Activated naive CD8-positive, alpha-beta T cell treated with anti-CD3 and anti-CD28 coated beads, Interleukin-2, amount 50 U/mL, for 24 hours (primary cell): ENCODE data around the gene TNXB.
"Not testable (repeated sequence)": the region's sequence is repeated elsewhere in the genome, so short reads cannot be mapped to it uniquely, and the experiment has no call there.

Experiments used
- ATAC-seq: fragments of 150-1000 bp; cut with Tn5 transposase; one replicate; pipeline ENCODE4 v1.10.0; 2021
- DNase-seq: peaks from one replicate; pipeline ENCODE4 v3.0.0; 2021
- H3K27ac Mint-ChIP-seq: one replicate; pipeline ENCODE4 v1.8.0; 2021; ENCODE audit warnings: mild to moderate bottlenecking, mixed read lengths
- H3K27me3 Mint-ChIP-seq: one replicate; pipeline ENCODE4 v1.8.0; 2021; ENCODE audit warnings: mixed read lengths
- H3K36me3 Mint-ChIP-seq: one replicate; pipeline ENCODE4 v1.8.0; 2021; ENCODE audit warnings: low read depth, mixed read lengths
- H3K4me1 Mint-ChIP-seq: one replicate; pipeline ENCODE4 v1.8.0; 2021; ENCODE audit warnings: mixed read lengths
- H3K4me3 Mint-ChIP-seq: one replicate; pipeline ENCODE4 v1.8.0; 2021; ENCODE audit warnings: mild to moderate bottlenecking, moderate library complexity, mixed read lengths
- H3K9me3 Mint-ChIP-seq: one replicate; pipeline ENCODE4 v1.8.0; 2021; ENCODE audit warnings: mixed read lengths

TNXB gene

GRCh38 chr6:32008616-32009015 is 100.5 kb downstream of the TNXB start:
- H3K27ac Mint-ChIP-seq, H3K27me3 Mint-ChIP-seq, H3K36me3 Mint-ChIP-seq, H3K4me3 Mint-ChIP-seq, H3K9me3 Mint-ChIP-seq, H3K4me1 Mint-ChIP-seq, DNase-seq, ATAC-seq: not testable (repeated sequence)

GRCh38 chr6:32008037-32008436 is 101.1 kb downstream of the TNXB start:
- not testable (repeated sequence) for H3K27me3 Mint-ChIP-seq, H3K4me1 Mint-ChIP-seq, H3K27ac Mint-ChIP-seq, H3K36me3 Mint-ChIP-seq, H3K4me3 Mint-ChIP-seq, ATAC-seq, DNase-seq, H3K9me3 Mint-ChIP-seq

- H3K4me1 Mint-ChIP-seq, H3K9me3 Mint-ChIP-seq, ATAC-seq, H3K27ac Mint-ChIP-seq, H3K4me3 Mint-ChIP-seq, DNase-seq, H3K27me3 Mint-ChIP-seq, H3K36me3 Mint-ChIP-seq: not testable (repeated sequence)
Measured at GRCh38 chr6:32007086-32007485, 102.1 kb downstream of the TNXB start.

- not testable (repeated sequence) for H3K9me3 Mint-ChIP-seq, H3K4me3 Mint-ChIP-seq, H3K36me3 Mint-ChIP-seq, H3K27me3 Mint-ChIP-seq, H3K27ac Mint-ChIP-seq, ATAC-seq, H3K4me1 Mint-ChIP-seq, DNase-seq
Measured at GRCh38 chr6:32005991-32006529, 103.1 kb downstream of the TNXB start.

- H3K4me1 Mint-ChIP-seq, H3K36me3 Mint-ChIP-seq, DNase-seq, H3K9me3 Mint-ChIP-seq, ATAC-seq, H3K4me3 Mint-ChIP-seq, H3K27ac Mint-ChIP-seq, H3K27me3 Mint-ChIP-seq: not testable (repeated sequence)
Measured at GRCh38 chr6:32005538-32005880, 103.6 kb downstream of the TNXB start.

GRCh38 chr6:32004864-32005537 is 104.1 kb downstream of the TNXB start:
- H3K4me1 Mint-ChIP-seq, H3K36me3 Mint-ChIP-seq, H3K4me3 Mint-ChIP-seq, H3K27me3 Mint-ChIP-seq, H3K27ac Mint-ChIP-seq, DNase-seq, H3K9me3 Mint-ChIP-seq: not testable (repeated sequence)
- ATAC-seq, result peak; percentile 42

GRCh38 chr6:32004393-32004792 is 104.7 kb downstream of the TNXB start:
- H3K4me1 Mint-ChIP-seq, H3K36me3 Mint-ChIP-seq, H3K27me3 Mint-ChIP-seq, ATAC-seq, H3K27ac Mint-ChIP-seq, DNase-seq, H3K4me3 Mint-ChIP-seq, H3K9me3 Mint-ChIP-seq: not testable (repeated sequence)

GRCh38 chr6:32003301-32003700 is 105.8 kb downstream of the TNXB start:
- ATAC-seq, DNase-seq, H3K27me3 Mint-ChIP-seq, H3K4me1 Mint-ChIP-seq, H3K36me3 Mint-ChIP-seq, H3K27ac Mint-ChIP-seq, H3K9me3 Mint-ChIP-seq, H3K4me3 Mint-ChIP-seq: not testable (repeated sequence)

GRCh38 chr6:32002546-32003268 is 106.4 kb downstream of the TNXB start:
- not testable (repeated sequence) for H3K27ac Mint-ChIP-seq, ATAC-seq, H3K4me1 Mint-ChIP-seq, H3K9me3 Mint-ChIP-seq, H3K27me3 Mint-ChIP-seq, DNase-seq, H3K4me3 Mint-ChIP-seq, H3K36me3 Mint-ChIP-seq

GRCh38 chr6:31996385-31996784 is 112.8 kb downstream of the TNXB start:
- H3K4me1 Mint-ChIP-seq, H3K4me3 Mint-ChIP-seq, H3K36me3 Mint-ChIP-seq, DNase-seq, ATAC-seq, H3K9me3 Mint-ChIP-seq, H3K27ac Mint-ChIP-seq, H3K27me3 Mint-ChIP-seq: not testable (repeated sequence)

GRCh38 chr6:31994421-31994820 is 114.7 kb downstream of the TNXB start:
- not testable (repeated sequence) for H3K4me3 Mint-ChIP-seq, H3K9me3 Mint-ChIP-seq, H3K4me1 Mint-ChIP-seq, H3K36me3 Mint-ChIP-seq, DNase-seq, H3K27me3 Mint-ChIP-seq, ATAC-seq, H3K27ac Mint-ChIP-seq
